HG03442 (cell line): ENCODE data around the gene CFAP251.

Experiments used
- ATAC-seq: cut with Tn5 transposase; IDR thresholded peaks from one replicate; pipeline ENCODE4 v1.9.1; 2021; ENCODE audit warnings: mild to moderate bottlenecking, moderate library complexity; ENCODE audit not compliant: unreplicated experiment

The CFAP251 gene

GRCh38 chr12:121946313-121947025 is 28.1 kb downstream of the CFAP251 start:
- no peak for ATAC-seq

GRCh38 chr12:121947981-121948380 is 29.6 kb downstream of the CFAP251 start:
- ATAC-seq: no peak

GRCh38 chr12:121949648-121950397 is 31.4 kb downstream of the CFAP251 start:
- no peak for ATAC-seq

- no peak for ATAC-seq
Measured at GRCh38 chr12:121953117-121953692, 34.8 kb downstream of the CFAP251 start.

- no peak for ATAC-seq
Measured at GRCh38 chr12:121953695-121954094, 35.3 kb downstream of the CFAP251 start.

- ATAC-seq: no peak
Measured at GRCh38 chr12:121955258-121956237, 37.2 kb downstream of the CFAP251 start.

DNA sequence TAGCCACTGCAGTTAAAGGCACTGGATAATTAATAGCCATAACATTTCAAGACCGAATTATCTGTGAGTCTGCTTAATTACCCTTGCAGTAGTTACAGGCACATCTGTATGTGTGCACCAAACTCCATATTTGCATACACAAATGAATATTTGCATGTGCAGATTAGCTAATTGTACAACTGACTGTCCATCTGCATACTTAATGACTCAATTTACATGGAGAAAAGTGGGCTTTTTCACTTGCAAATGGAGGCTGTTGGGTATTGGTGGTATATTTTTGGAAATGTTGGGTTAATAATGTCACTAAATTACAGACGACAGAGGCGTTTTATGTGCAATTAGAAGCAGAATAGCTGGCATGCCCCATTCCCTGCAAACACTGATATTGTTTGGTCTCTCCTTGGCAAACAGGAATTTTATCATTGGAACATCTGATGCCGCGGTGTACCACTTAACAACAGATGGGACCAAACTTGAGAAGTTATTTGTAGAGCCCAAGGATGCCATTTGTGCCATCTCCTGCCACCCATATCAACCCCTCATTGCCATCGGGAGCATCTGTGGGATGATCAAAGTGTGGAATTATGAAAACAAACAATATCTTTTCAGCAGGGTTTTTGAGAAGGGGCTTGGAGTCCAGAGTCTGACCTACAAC is 39.6 kb downstream of the CFAP251 start:
- no peak for ATAC-seq

DNA sequence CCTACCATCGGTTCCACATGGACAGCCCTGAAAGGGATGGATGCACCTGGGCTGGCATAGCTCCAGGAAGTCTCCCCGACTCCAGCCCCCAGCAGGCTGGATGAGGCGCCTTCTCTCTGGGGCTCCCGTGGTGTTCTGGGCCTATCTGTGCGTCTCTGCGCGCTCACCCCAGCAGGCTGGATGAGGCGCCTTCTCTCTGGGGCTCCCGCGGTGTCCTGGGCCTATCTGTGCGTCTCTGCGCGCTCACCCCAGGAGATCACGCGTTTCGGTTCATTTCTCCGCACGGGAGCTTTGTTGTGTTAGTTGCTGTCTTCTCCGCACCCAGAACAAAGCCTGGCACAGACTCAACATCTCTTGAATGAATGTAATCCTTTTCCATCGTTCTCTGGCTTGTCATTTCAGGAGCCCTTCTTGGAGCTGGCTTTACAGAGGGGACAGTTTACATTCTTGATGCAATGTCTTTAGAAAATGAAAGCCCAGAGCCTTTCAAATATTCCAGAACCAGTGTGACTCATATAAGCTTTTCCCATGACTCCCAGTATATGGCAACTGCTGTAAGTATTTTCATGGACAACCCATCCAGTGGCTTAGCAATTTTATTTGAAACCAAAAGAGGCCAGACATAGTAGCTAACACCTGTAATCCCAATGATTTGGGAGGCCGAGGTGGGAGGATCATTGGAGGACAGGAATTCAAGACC is 40.3 kb downstream of the CFAP251 start:
- ATAC-seq: no peak

- no peak for ATAC-seq
Measured at GRCh38 chr12:121960541-121960940, 42.1 kb downstream of the CFAP251 start.

DNA sequence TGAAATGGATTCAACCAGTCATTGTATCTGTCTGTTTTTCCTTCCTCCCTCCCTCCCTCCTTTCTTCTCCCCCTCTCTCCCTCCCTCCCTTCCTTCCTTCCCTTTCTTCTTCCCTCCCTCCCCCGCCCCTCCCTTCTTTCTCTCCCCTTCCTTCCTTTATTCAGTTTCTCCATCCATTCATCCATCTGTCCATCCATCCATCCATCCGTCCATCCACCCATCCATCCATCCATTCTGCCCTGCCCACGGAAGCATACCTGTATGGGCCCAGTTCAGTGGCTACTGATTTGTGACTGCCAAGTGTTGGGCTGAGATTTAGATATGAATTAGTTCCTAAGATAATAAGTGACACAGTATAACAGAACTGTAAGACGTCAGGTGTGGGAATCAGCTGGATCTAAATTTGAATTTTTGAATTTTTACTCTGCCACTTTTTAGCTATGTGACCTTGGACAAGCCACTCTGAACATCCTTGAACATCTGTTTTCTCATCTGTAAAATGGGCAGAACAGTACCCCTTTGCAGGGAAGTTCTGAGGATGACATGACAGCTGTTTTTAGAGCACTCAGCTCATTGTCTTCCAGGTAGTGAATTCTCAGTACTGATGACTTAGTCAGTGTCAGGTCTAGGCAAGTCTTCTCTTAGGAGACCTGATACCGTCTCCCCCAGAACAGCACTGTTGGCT is 42.9 kb downstream of the CFAP251 start:
- ATAC-seq: no peak

- no peak for ATAC-seq
Measured at GRCh38 chr12:121963341-121964018, 45.1 kb downstream of the CFAP251 start.

- ATAC-seq: no peak
Measured at GRCh38 chr12:121964813-121965643, 46.6 kb downstream of the CFAP251 start.

DNA sequence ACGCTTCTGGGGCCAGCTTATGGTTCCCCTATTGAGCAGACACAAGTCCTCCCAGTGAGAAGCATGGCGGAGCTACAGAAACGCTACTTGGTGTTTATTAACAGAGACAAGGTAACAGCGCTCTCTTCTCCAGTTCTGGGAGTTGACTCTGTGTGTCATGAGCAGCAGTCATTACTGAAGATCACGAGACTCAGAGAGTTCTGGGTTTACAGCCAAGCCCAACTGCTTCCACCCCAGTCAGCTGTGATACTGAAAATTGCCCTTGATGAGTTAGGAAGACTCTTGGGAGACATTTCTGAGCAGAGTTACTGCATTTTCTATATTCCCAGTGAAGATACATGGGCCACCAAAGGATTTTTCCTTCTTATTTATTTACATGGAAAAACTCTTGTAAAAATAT is 48.6 kb downstream of the CFAP251 start:
- no peak for ATAC-seq

DNA sequence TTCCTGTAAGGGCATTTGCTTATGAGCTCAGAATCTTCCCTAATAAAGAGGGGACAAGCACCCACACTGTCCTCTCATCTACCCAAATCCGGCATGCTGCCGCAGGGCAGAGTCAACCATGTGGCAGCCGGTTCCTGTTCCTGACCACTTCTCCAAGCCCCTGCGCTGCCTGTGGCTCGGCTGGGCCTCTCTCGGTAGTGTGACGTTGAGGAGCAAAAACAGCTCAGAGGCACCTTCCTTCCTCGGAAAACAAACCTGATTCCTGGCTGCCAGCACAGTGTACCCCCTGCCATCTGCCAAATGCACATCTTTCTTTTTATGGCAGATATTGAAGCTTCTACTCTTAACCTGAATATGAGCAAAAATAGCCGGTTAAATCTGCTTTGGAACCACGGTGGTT is 50.5 kb downstream of the CFAP251 start:
- ATAC-seq: no peak

GRCh38 chr12:121969726-121970125 is 51.3 kb downstream of the CFAP251 start:
- ATAC-seq: no peak

- ATAC-seq: no peak
Measured at GRCh38 chr12:121970581-121971300, 52.3 kb downstream of the CFAP251 start.
